ENCODE results near the gene APIP.

GRCh38 chr11:34936945-34937629 lies 20.9 kb upstream of the APIP start:
- TF ChIP-seq, protein P1, sequence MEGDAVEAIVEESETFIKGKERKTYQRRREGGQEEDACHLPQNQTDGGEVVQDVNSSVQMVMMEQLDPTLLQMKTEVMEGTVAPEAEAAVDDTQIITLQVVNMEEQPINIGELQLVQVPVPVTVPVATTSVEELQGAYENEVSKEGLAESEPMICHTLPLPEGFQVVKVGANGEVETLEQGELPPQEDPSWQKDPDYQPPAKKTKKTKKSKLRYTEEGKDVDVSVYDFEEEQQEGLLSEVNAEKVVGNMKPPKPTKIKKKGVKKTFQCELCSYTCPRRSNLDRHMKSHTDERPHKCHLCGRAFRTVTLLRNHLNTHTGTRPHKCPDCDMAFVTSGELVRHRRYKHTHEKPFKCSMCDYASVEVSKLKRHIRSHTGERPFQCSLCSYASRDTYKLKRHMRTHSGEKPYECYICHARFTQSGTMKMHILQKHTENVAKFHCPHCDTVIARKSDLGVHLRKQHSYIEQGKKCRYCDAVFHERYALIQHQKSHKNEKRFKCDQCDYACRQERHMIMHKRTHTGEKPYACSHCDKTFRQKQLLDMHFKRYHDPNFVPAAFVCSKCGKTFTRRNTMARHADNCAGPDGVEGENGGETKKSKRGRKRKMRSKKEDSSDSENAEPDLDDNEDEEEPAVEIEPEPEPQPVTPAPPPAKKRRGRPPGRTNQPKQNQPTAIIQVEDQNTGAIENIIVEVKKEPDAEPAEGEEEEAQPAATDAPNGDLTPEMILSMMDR (IDR thresholded peaks at IDR 0.05) = no peak
- TF ChIP-seq POLR2AphosphoS5 (IDR thresholded peaks at IDR 0.05) (no peak), POLR2A (IDR thresholded peaks at IDR 0.05; ENCODE audit: low read depth) (no peak)
